ENCODE results near the gene CCHCR1.

CCHCR1 gene

DNA sequence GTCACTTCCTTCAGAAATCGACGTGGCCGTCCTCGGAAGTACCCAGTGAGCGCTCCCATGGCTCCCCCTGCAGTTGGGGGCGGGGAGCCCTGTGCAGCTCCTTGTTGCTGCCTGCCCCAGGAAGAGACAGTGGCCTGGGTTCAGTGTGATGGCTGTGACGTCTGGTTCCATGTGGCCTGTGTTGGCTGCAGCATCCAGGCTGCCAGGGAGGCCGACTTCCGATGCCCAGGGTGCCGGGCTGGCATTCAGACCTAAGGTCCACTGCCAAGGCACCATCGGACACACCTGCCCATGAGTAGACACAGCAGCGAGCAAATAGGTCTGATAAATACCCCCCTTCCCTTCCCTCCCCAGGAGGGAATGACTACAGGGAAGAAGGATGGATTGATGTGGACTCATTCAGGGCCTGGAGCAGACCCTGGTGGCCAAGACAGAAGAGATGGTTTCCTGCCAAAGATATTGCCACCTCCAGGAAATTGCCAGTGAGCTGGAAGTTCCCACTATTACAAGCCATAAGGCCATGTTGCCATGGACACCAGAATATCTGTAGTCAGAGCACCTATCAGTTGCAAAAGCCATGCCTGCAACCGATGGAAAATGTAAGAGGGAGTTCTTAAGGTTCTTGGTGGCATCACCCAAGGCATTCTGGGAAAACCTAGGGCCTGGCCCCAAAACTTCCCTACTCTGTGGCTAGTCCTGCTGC is 5.0 kb upstream of the CCHCR1 start:
- DNase-seq (ENCODE audit: low read depth): no peak

DNA sequence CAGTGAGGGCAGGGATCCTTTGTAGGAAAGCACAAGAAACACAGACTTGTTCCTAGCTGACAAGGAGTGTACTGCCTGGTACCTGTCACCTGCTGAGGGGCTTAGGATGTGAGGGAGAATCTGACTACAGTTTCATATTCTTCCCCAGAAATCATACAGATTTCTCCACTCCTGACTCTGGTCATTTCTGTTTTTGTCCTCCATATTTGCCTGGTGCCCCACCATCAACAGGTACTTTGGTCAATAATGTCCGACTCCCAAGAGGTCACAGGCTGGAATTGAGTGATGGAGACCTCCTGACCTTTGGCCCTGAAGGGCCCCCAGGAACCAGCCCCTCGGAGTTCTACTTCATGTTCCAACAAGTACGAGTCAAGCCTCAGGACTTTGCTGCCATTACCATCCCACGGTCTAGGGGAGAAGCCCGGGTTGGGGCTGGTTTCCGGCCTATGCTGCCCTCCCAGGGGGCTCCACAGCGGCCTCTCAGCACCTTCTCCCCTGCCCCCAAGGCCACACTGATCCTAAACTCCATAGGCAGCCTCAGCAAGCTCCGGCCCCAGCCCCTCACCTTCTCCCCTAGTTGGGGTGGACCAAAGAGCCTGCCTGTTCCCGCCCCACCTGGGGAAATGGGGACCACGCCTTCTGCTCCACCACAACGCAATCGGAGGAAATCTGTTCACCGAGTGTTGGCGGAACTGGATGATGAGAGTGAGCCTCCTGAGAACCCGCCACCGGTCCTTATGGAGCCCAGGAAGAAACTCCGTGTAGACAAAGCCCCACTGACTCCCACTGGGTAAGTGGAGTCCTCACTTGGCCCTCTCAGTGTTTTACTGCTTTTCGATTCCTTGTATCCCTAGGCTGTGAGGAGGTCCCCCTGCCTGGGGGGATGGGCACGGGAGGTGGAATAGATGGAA is 3.9 kb upstream of the CCHCR1 start:
- no peak for DNase-seq (ENCODE audit: low read depth)

DNA sequence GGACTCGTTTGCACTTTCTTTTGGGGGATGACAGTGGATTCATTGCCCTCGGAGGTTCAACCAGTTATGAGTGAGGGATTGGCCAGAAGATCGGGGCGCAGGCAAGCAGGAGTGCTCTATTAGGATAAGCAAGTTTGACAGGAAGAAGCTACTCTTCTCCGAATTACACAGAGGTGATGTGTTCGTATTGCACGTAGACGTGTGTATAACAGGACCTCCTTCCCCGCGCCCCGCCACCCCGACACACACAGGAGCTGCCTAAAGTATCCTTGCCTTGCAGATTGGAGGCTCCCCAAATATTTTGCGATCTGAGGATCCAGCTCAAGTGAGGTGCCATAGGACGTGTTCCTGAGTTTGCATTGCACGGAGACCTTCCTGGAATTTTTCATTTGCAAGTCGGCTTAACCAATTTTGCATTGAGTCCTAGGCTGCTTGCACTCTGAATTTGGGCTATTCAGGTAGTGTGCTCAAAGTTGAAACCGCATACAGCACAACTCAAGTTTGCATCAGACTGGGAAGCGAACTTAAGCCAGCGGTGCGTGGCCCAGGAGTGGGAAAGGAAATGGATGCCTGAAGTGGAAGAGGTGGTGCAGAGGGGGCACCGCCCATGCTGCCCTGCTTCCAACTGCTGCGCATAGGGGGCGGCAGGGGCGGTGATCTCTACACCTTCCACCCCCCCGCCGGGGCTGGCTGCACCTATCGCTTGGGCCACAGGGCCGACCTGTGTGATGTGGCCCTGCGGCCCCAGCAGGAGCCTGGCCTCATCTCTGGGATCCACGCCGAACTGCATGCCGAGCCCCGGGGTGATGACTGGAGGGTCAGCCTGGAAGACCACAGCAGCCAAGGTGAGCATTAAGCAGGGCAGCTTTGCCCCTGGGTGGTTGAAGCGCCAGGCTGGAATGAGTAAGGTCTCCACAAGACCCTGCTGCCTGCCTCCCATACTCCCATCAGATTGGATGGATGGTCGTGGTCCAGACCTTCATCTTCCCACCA is 1.6 kb upstream of the CCHCR1 start:
- DNase-seq (ENCODE audit: low read depth): peak; percentile 69

DNA sequence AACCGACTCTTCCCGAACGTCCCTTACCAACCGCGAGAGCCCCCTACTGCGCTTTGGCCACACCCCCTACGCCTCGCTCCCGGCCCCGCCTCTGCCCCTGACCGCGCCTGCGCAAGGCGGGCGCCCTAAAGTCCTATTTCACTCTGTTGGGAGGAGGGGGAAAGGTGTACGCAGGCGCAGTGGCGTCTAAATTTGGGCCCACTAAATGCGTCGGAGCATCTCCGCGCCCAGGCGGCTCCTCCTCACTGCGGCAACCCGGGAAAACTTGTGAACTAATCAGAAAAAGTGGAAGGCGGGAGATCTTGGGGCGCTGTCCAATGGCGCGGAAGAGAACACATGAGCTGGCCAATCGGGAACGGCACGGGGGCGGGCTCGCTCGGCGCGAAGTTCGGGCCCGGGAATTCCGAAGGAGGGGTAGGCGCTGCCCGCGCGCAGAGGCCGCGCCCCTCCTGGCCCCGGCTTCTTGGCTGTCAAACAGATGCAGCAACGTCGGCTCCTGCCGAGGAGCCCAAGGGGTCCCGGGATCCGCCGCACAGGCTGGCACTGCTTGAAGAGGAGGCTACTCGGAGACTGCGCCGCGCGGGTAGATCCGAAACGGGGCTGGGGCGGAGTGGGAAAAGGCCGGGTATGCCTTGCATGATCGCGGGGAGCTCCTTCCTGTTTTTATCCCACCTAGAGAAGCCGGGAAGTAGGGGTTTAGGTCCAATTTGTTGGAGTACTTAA is 699 bp upstream of the CCHCR1 start, which contains the start of gene TCF19:
Gene TCF19, plus strand, starts transcription at position 450 of the 723 bp plus-strand sequence. CDS start 881 bp downstream, outside the sequence.
- DNase-seq (ENCODE audit: low read depth): peak; percentile 100

DNA sequence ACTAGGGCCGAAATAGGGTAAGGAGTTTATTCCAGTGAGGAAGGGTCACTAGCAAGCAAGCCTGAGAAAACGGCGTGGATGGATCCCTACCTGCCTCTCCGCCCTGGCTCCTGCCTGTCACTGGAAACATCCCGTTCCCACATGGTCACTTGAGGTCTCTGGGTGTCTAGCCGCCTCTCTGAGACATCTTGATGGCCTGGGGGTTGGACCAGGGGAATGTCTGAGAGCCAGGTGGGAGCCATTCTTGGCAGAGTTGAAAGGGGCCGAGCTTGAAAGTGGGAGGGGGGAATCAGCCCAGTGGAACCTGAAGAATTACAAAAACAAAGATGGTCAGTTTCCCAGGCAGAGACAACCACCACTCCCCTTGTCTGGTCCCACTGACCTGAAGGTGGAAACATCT is 961 bp downstream of the CCHCR1 start:
- no peak for DNase-seq (ENCODE audit: low read depth)

DNA sequence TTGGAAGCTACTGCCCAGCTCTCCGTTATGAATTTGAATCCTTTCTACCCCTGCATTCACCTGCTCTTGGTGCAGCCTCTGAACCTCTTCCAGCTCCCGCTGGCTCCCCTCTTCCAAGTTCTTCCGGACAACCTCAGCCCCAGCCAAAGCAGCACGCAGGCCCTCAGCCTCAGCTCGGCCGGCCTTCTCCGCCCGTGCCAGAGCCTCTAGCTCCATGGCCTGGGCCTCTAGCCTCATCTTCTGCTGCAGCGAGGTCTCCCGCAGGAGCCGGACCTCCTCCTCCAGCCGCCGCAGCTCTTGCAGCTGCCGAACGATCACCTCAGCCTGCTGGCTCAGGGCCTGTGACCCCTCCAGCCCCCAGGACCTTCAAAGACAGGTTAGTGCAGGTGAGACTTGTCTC is 3.2 kb downstream of the CCHCR1 start:
- DNase-seq (ENCODE audit: low read depth): no peak

DNA sequence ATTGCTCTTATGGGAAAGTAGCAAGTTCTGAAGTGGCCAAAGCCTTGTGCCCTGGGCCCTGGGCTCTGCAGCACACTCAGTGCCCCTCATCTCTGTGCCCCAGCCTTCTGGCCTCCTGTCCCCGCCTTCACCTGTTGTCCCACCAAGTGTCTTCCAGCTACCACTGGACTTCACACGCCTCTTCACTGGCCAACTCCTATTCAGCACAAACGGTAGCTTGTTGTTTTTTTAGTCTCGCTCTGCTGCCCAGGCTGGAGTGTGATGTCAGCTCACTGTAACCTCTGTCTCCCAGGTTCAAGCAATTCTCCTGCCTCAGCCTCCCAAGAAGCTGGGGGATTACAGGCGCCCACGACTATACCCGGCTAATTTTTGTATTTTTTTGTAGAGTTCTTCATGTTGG is 4.8 kb downstream of the CCHCR1 start:
- no peak for DNase-seq (ENCODE audit: low read depth)

DNA sequence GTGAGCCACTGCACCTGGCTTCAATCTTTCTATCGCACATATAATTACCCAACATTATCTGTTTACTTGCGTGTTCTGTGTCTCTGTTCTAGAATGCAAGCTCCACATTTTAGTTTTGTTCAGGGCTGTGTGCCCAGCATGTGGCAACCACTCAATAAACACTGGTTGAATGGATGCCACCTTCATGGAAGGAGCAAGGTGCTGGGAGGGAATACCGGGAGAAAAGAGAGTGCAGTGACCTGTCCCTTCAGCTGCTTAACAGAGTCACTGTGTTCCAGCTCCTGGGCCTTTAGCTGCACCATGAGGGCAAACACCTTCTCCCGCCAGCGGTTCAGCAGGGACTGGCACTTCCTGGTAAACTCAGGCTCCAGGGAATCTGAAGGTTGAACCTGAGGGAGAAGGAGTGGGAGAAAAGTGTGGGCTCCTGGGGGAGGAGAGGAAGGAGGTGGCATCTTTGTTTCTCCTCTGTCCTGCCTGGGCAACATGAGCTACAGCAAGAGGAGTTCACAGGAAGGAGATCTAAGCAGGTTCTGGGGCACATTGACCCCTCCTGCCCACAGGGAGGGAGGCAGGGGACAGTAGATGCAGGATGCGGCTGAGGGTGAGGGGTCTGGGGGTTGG is 7.7 kb downstream of the CCHCR1 start:
- no peak for DNase-seq (ENCODE audit: low read depth)

DNA sequence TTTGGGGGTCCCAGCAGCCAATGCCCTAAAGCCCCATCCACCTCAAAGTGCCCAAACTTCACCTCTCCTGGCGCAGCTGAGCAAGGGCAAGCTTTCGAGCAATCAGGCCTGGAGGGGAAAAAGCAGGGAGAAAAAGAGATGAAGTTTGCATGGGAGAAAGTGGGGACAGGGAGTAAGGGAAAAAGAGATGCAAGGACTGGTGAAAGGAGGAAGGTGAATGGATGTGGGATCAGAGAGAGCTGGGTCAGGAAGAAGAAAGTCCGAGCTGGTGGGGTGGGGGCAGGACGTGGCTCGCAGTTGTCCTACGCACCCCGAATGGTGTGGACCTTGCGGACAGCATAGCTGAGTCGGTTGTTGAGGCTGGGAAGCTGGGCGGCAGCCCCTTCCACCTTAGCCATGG is 12.2 kb downstream of the CCHCR1 start:
- no peak for DNase-seq (ENCODE audit: low read depth)

DNA sequence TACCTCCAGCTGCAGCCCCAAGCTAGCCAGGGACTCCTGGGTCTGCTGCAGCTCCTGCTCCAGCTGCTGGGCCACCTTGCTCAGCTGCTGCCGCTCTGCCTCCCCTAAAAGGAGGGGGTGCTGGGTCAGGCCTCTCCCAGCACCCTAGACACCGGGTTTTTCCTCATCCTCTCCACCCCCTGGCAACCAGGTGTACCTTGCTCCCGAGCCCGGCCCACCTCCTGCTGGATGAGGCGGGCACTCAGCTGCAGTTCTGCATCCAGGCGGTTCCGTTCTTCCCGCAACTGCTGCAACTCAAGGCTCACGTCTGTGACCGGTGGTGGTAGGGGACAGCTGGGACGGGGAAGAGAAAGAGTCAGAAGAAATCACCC is 12.6 kb downstream of the CCHCR1 start:
- DNase-seq (ENCODE audit: low read depth): no peak

DNA sequence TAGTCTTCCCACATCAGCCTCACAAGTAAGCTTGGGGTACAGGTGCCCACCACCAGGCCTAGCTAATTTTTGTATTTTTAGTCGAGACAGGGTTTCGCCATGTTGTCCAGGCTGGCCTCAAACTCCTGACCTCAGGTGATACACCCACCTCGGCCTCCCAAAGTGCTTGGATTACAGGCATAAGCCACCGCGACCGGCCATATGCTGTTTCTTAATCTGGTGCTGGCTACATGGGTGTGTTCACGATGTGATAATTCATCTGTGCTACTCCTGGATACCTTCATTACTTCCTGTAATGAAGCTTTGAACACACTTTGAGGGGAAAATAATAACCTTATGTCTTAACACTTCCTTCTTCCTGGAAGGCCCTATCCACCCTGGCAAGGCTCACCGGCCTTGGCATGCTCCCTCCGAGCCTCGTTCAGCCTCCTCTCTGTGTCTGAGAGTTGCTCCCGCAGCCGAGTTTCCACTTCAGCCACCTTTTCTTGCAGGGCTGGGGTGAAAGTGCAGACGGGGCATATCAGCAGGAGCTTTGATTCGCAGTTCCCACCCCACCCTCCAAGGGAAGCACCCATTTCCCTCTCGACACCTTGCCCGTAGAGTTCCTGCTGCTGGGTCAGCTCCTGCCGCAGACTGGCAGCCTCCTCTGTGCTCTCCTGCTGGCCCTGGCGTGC is 13.2 kb downstream of the CCHCR1 start:
- no peak for DNase-seq (ENCODE audit: low read depth)

DNA sequence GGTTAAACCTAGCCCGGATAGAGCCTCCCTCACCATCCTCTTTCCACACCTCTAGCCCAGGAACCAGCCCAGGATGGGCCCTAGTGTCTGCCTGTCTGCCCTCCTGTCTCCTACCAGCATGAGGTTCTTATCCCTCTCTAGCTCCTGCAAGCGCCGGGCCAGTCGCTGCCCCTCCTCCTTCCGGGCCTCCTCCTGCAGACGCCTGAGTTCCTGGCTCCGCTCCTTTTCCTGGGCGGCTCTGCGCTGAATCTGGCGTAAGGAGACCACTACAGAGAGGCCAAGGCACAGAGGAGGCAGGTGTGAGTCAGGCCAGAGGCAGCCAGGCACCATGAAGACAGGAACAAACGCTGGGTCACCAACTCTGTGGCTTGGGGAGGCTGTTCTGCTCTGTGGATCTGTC is 14.5 kb downstream of the CCHCR1 start:
- DNase-seq (ENCODE audit: low read depth): peak; percentile 93

DNA sequence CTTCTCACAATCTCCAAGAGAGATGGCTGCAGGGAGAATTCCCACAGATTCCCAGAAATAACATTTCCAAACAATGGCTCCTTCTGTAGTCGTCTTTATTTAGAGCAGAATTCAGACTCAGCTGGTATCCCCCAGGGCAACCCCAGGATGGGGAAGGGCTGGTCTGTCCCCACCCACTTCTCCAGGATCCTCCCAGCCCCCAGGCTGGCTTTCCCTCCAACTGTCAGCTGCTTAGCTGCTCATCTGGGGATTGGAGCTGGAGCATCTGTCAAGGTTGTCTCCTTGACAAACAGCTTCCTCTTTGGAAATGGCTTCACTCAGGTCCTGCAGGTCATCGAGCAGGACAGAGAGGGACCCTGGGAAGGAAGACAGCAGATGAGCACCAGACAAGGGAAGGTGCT is 15.2 kb downstream of the CCHCR1 start:
- DNase-seq (ENCODE audit: low read depth): no peak

DNA sequence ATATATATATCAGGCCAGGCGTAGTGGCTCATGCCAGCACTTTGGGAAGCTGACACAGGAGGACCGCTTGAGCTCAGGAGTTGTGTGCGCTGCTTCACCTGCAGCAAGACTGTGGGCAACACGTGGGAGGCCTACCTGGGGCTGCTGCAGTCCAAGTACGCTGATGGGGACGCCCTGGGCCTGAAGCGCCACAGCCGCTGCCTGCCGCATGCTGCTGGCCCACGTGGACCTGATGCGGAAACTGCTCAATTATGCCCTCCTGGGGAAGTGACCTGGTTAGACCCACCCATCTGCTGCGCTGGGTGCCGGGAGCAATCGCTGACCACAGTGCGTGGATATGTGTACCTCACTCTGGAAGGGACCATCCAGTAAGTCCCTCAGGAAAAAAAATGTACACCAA is 17.0 kb downstream of the CCHCR1 start:
- no peak for DNase-seq (ENCODE audit: low read depth)

DNA sequence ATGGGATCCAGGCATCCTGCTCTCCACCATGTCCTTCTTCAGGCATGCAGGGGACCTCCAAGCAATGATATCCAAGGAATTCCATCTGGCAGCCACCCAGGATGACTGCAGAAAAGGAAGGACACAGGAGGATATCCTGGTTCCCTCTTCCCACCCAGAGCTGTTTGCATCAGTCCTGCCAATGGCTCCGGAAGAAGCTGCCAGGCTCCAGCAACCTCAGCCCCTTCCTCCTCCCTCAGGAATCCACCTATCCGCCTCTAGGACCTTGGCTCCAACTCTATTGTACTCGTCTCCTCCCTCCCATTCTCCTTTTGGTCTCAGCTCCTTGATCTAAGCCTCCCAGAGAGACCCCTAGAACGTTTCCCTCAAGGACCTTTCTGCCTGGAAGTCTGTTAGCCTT is 18.0 kb downstream of the CCHCR1 start:
- peak; percentile 32 for DNase-seq (ENCODE audit: low read depth)

DNA sequence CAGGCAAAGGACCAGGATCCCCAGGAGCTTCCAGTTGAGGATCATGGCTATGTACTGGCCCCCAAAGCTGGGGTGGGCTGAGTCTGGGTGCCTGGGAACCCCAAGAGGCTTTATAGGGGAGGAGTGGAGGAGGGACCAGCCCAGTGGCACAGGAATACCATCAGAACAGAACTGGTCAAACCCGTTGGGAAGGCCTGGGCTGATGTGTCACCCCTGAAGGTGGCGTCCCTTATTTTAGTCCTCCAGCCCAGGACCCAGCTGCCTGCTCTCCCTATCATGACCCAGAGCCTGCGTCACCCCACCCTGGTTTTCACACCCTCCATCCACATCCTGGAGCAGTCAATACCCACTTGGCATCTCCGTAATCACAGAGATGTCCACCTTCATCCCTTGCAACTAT is 18.6 kb downstream of the CCHCR1 start, which contains the start of gene PSORS1C2:
Gene PSORS1C2, minus strand, starts transcription at position 85 of the 400 bp plus-strand sequence. Its CDS starts 40 bp downstream, at position 45.
- no peak for DNase-seq (ENCODE audit: low read depth)

DNA sequence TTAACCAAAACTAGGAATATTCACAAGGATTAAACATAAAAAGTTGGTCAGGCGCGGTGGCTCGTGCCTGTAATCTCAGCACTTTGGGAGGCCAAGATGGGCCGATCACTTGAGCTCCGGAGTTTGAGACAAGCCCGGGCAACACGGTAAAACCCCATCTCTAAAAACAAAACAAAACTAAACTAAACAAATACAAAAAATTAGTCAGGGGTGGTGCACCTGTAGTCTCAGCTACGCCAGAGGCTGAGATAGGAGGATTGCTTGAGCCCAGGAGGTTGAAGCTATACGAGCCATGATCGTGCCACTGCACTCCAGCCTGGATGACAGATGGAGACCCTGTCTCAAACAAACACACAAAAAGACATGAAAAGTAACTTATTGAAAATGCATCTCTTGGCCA is 21.9 kb downstream of the CCHCR1 start:
- no peak for DNase-seq (ENCODE audit: low read depth)

DNA sequence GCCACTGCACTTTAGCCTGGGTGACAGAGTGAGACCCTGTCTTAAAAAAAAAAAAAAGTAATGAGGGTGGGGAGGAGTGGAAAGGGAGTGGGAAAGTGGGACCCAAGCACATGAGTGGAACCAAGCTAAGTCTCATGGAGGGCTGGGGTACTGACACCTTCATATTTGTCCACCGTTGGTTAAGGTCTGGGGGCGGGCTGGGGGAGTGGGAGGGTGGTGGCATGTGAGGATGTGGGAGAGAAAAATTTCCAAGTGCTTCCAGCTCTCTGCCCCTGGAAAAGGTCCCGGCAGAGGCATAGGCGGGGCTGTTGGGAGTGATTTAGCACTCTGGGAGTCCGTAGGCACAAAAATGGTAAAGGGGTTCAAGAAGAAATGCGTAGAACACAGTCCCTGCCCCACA is 24.8 kb downstream of the CCHCR1 start:
- DNase-seq (ENCODE audit: low read depth): no peak

DNA sequence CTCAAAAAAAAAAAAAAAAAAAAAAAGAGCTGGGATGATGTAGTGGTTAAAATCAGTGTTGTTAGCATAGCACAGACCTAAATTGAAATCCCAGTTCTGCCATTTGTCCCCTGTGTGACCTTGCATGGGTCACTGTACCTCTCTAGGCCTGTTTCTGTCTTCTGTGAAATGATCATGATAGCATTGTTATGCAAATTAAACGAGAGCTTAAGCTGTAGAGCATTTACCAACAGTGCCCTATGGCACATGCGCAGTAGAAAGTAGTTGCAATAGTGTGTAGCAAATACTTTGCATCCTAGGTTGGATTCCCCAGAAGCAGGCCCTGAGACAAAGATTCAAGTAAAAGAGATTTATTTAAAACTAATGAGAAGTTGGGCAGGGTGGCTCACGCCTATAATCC is 26.0 kb downstream of the CCHCR1 start:
- DNase-seq (ENCODE audit: low read depth): no peak

DNA sequence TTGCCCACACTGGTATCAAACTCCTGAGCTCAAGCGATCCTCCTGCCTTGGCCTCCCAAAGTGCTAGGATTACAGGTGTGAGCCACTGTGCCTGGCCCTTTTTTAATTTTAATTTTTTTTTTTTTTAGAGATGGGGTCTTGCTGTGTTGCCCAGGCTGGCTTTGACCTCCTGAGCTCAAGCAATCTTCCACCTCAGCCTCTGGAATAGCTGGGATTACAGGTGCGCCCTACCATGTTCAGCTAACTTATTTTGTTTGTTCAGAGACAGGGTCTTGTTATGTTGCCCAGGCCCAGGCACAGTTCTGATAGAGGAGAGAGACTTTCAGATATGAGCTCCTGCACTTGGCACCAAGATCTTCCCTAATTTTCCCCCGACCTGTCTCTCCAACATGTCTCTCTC is 26.9 kb downstream of the CCHCR1 start:
- DNase-seq (ENCODE audit: low read depth): no peak

Measured in ELR (cell line).